Epithelial cell of proximal tubule (primary cell): ENCODE measurements around the gene HTR2C. TPM values are rescaled to one million over a fixed set of nuclear protein-coding genes. Genes with fewer than 3 reads are reported as not detected.

Source experiments
- DNase-seq: peaks from one replicate; pipeline ENCODE4 v3.0.0-alpha.2; 2011; ENCODE audit warnings: low read depth
- H3K4me3 ChIP-seq: 2 replicates; pipeline ENCODE4 v1.5.1; 2011; ENCODE audit warnings: low read depth, mild to moderate bottlenecking, low read length
- total RNA-seq: library from RNA; depleted of rRNA; stranded (reverse); fragments of >200 nt; gene quantifications from 2 replicates; pipeline ENCODE4 v1.2.3, GENCODE V29; 2015
- TF ChIP-seq, protein P1 (sequence below): conservative IDR thresholded peaks from 2 replicates; pipeline ENCODE4 v1.5.1; 2012; ENCODE audit warnings: low read depth, mild to moderate bottlenecking, low read length

HTR2C gene
- total RNA-seq, 1 donor from 2014 or later: not detected

DNA sequence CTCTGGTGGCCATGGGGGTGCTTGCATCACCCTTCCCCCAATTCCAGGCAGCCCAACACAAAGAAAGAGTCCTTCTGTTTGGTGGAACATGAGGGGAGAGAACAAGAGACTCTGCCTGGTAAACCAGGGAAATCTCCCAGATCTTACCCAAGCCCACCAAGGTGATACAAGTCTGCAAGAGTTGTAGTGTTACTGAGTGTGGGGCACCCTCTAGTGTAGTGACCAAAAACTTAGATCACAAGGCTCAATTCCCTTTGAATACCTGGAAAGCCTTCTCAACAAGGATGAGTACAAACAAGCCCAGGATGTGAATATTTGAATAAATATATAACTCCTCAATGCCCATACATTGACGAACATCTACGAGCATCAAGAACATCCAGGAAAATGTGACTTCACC, 368.8 kb downstream of the HTR2C start:
- no peak overlapping the region for H3K4me3 ChIP-seq

More for the DNA sequence above, 368.8 kb downstream of the HTR2C start:
- no peak for DNase-seq
- TF ChIP-seq, protein P1, sequence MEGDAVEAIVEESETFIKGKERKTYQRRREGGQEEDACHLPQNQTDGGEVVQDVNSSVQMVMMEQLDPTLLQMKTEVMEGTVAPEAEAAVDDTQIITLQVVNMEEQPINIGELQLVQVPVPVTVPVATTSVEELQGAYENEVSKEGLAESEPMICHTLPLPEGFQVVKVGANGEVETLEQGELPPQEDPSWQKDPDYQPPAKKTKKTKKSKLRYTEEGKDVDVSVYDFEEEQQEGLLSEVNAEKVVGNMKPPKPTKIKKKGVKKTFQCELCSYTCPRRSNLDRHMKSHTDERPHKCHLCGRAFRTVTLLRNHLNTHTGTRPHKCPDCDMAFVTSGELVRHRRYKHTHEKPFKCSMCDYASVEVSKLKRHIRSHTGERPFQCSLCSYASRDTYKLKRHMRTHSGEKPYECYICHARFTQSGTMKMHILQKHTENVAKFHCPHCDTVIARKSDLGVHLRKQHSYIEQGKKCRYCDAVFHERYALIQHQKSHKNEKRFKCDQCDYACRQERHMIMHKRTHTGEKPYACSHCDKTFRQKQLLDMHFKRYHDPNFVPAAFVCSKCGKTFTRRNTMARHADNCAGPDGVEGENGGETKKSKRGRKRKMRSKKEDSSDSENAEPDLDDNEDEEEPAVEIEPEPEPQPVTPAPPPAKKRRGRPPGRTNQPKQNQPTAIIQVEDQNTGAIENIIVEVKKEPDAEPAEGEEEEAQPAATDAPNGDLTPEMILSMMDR: no peak
